ENCODE results near the gene CUL7.

DNA sequence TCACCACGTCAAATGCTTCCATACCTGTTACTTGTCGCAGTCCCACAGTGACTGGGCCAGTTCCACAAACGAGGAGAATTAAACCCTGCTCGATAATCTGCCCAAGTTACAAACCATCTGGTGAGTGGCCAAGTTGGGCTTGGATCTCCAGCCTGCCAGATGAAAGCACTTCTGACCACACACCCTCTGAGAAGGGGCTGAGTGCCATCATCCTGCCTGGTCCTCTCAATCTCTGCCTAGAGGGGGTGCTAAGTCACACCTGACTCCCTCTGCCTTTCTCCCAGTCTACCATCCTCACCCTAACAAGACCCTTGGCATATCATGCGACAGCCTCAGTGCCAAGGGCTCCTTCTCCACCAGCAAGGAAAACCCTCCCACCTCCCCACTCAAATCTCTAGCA is 16.5 kb downstream of the CUL7 start:
- TF ChIP-seq, protein P1, sequence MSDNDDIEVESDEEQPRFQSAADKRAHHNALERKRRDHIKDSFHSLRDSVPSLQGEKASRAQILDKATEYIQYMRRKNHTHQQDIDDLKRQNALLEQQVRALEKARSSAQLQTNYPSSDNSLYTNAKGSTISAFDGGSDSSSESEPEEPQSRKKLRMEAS (IDR thresholded peaks at IDR 0.05), result no peak
- TF ChIP-seq POLR2AphosphoS5 (IDR thresholded peaks at IDR 0.05; ENCODE audit: low read depth, low read length) (no peak), CTCF (IDR thresholded peaks at IDR 0.05; ENCODE audit: control extremely low read depth in 1 of 3, insufficient read depth in 1 of 3, low read depth in 1 of 3, low read length in 3 of 3) (peak in 1 of 3 experiments; percentile 27; a peak in 1 of 4 replicates), BRCA1 (IDR thresholded peaks at IDR 0.05; ENCODE audit: low read depth, low read length) (no peak), RXRA (IDR thresholded peaks at IDR 0.05; ENCODE audit: insufficient read depth, low read depth, low read length) (no peak), GTF2F1 (IDR thresholded peaks at IDR 0.05; ENCODE audit: borderline replicate concordance, low read depth, low read length) (no peak), POLR2A (IDR thresholded peaks at IDR 0.05; ENCODE audit: control extremely low read depth in 1 of 2, low read depth in 2 of 2, low read length in 2 of 2) (no peak), EZH2 (IDR thresholded peaks at IDR 0.05; ENCODE audit: low read depth, low read length, severe bottlenecking) (no peak), HDAC2 (IDR thresholded peaks at IDR 0.05; ENCODE audit: borderline replicate concordance in 1 of 2, low read depth in 2 of 2, low read length in 2 of 2) (no peak), CEBPB (IDR thresholded peaks at IDR 0.05; ENCODE audit: low read depth, low read length) (no peak), JUN (IDR thresholded peaks at IDR 0.05; ENCODE audit: low read depth, low read length) (no peak), HDAC6 (IDR thresholded peaks at IDR 0.05; ENCODE audit: low read depth, low read length) (no peak)
